ENCODE measurements around the gene ALOX5.

- no peak for TF ChIP-seq EP300 (IDR thresholded peaks at IDR 0.05; ENCODE audit: low read depth)
- no peak for TF ChIP-seq POLR2AphosphoS5 (IDR thresholded peaks at IDR 0.05)
Measured at GRCh38 chr10:45452743-45453452, 78.9 kb downstream of the ALOX5 start.

Data from transverse colon (tissue), 3 donors.